ENCODE data around the gene TGM2.

Gene TGM2

GRCh38 chr20:38198238-38198861 is 33.3 kb upstream of the TGM2 start:
- no peak overlapping the region for H3K4me3 ChIP-seq (ENCODE audit: low read depth, low read length)
- no peak for TF ChIP-seq CTCF (IDR thresholded peaks at IDR 0.05; ENCODE audit: borderline replicate concordance, insufficient read depth, low read depth, low read length)

DNA sequence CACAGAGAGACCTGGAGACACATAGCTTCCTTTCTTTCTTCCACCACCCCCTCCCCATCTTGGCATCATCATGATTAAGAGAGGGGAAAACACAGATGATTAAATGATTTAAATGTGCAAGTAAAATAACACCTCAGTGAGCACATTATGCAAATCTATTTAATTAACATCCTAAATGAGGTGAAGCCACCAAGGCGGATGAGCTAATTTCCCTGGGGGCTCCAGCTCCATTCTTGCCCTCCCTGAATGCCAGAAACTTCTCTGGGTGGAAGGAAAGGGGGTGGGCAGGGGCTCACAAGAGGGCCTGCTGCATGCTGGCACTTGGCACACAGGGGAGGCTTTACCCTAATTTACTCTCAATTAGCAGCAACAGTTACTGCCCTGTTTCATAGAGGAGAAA is 32.5 kb upstream of the TGM2 start:
- no peak overlapping the region for H3K4me3 ChIP-seq (ENCODE audit: low read depth, low read length)
- no peak for TF ChIP-seq CTCF (IDR thresholded peaks at IDR 0.05; ENCODE audit: borderline replicate concordance, insufficient read depth, low read depth, low read length)

- no peak overlapping the region for H3K4me3 ChIP-seq (ENCODE audit: low read depth, low read length)
- TF ChIP-seq CTCF (IDR thresholded peaks at IDR 0.05; ENCODE audit: borderline replicate concordance, insufficient read depth, low read depth, low read length): no peak
These were observed 32.1 kb upstream of the TGM2 start for GRCh38 chr20:38197217-38197616.

- H3K4me3 ChIP-seq (ENCODE audit: low read depth, low read length): no peak overlapping the region
- no peak for TF ChIP-seq CTCF (IDR thresholded peaks at IDR 0.05; ENCODE audit: borderline replicate concordance, insufficient read depth, low read depth, low read length)
These were observed 31.5 kb upstream of the TGM2 start for GRCh38 chr20:38196592-38196991.

DNA sequence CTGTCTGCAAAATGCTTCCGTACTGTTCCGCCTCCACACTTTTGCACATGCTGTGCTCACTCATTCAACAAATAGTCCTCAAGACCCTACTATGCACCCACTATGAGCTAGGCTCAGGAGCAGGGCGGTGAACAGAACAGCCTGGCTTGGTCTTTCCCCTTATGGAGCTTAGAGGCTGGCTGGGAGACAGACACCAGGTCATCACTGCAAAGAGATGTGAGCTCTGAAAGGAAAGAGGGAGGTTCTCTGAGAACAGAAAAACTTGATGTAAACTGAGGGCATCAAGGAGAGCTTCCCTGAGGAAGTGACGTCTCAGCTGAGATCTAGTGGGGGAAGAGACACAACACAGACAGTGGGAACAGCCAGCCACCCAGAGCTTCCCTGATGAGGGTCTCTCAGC is 31.0 kb upstream of the TGM2 start:
- TF ChIP-seq CTCF (IDR thresholded peaks at IDR 0.05; ENCODE audit: borderline replicate concordance, insufficient read depth, low read depth, low read length): no peak
- H3K4me3 ChIP-seq (ENCODE audit: low read depth, low read length): no peak overlapping the region

- H3K4me3 ChIP-seq (ENCODE audit: low read depth, low read length): no peak overlapping the region
- no peak for TF ChIP-seq CTCF (IDR thresholded peaks at IDR 0.05; ENCODE audit: borderline replicate concordance, insufficient read depth, low read depth, low read length)
These were observed 30.5 kb upstream of the TGM2 start for GRCh38 chr20:38195521-38195920.

DNA sequence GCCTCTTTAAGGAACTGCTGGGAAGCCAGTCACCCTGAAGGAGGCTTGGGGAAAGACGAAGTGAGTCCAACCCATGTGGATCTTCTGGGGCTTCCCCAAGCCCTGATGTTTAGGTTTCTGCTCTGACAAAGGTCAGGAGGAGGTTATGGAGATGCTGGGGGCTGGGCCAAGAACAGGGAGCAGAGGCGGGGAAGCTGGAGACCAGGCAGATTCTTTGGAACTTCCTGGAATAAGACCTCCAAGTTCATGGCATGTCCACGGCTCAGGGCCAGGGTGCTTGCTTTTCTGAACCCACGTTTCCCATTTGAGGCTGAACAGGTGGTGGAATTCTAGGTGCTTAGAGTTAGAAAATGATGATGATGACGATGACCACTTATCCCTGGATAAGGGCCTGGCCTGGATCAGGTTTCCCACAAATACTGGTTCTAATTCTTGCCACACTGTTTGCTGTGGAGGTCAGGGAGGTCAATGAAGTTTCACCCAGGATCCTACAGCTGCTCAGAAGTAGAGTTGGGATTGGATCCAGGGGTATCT is 30.0 kb upstream of the TGM2 start:
- no peak overlapping the region for H3K4me3 ChIP-seq (ENCODE audit: low read depth, low read length)
- TF ChIP-seq CTCF (IDR thresholded peaks at IDR 0.05; ENCODE audit: borderline replicate concordance, insufficient read depth, low read depth, low read length): no peak

All from GM12875 (cell line).